ENCODE measurements around the gene TMEM150C. TPM values are rescaled to one million over a fixed set of nuclear protein-coding genes. Genes with fewer than 3 reads are reported as not detected.
A peak's percentile ranks its signal among the peaks of the same experiment; 100 is the strongest.

The TMEM150C gene
- total RNA-seq, 1 donor from 2014 or later, result 10.5 TPM

DNA sequence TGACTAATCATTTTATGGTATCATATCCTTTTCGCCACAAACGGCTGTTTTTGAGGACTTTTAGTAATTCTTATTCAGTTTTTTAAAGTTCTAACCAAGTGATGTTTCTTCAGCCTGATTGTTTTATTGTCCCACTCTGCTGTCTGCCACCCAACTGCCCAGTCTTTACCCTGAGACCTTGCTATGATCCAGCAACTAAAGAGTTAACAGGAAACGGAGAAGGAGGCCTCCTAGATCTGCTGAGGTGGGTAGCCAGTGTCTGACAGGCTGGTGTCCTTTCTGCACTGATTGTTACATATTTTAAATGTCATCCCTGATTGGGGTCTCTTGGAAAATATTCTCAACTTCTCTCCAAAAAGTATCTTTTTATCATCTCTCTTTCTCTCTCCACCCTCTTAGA is 7.9 kb upstream of the TMEM150C start:
- DNase-seq (ENCODE audit: low spot score), result no peak
- H3K27ac Mint-ChIP-seq (ENCODE audit: unreplicated experiment), result no peak overlapping the region
- H3K36me3 Mint-ChIP-seq (ENCODE audit: low read depth, unreplicated experiment), result no peaks in the 10 kb centered on the region
- H3K4me1 Mint-ChIP-seq (ENCODE audit: unreplicated experiment), result peaks cover 14% of the 10 kb centered on the region
- TF ChIP-seq, protein P1, sequence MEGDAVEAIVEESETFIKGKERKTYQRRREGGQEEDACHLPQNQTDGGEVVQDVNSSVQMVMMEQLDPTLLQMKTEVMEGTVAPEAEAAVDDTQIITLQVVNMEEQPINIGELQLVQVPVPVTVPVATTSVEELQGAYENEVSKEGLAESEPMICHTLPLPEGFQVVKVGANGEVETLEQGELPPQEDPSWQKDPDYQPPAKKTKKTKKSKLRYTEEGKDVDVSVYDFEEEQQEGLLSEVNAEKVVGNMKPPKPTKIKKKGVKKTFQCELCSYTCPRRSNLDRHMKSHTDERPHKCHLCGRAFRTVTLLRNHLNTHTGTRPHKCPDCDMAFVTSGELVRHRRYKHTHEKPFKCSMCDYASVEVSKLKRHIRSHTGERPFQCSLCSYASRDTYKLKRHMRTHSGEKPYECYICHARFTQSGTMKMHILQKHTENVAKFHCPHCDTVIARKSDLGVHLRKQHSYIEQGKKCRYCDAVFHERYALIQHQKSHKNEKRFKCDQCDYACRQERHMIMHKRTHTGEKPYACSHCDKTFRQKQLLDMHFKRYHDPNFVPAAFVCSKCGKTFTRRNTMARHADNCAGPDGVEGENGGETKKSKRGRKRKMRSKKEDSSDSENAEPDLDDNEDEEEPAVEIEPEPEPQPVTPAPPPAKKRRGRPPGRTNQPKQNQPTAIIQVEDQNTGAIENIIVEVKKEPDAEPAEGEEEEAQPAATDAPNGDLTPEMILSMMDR (IDR thresholded peaks at IDR 0.05; ENCODE audit: unreplicated experiment), result no peak
- no peaks in the 10 kb centered on the region for H3K9me3 Mint-ChIP-seq (ENCODE audit: unreplicated experiment)
- no peak overlapping the region for H3K4me3 Mint-ChIP-seq (ENCODE audit: unreplicated experiment)
- no peaks in the 10 kb centered on the region for H3K27me3 Mint-ChIP-seq (ENCODE audit: unreplicated experiment)

DNA sequence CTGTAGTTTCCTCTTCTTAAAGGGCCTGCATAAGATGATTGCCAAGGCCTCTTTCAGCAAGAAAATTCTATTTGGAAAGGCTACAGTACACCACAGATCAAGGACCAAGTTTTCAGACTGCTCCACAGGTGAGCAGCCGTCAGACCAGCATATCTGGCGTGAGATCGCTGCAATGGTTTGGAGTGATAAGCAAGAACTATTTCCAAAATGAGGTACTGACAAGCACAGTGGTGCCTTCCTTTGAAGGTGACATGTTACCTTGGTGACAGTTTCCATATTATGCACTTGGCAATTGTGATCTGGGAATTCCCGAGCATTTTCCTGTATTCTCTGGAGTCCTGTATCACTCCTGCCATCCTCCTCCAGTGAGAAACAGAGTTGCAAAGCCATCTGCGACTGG is 7.3 kb upstream of the TMEM150C start:
- Mint-ChIP-seq H3K27ac (ENCODE audit: unreplicated experiment) (no peak overlapping the region), H3K27me3 (ENCODE audit: unreplicated experiment) (peaks cover 1% of the 10 kb centered on the region), H3K9me3 (ENCODE audit: unreplicated experiment) (no peaks in the 10 kb centered on the region), H3K4me1 (ENCODE audit: unreplicated experiment) (peaks cover 14% of the 10 kb centered on the region), H3K4me3 (ENCODE audit: unreplicated experiment) (no peak overlapping the region), H3K36me3 (ENCODE audit: low read depth, unreplicated experiment) (no peaks in the 10 kb centered on the region)
- TF ChIP-seq, protein P1 (IDR thresholded peaks at IDR 0.05; ENCODE audit: unreplicated experiment), result no peak
- no peak for DNase-seq (ENCODE audit: low spot score)

DNA sequence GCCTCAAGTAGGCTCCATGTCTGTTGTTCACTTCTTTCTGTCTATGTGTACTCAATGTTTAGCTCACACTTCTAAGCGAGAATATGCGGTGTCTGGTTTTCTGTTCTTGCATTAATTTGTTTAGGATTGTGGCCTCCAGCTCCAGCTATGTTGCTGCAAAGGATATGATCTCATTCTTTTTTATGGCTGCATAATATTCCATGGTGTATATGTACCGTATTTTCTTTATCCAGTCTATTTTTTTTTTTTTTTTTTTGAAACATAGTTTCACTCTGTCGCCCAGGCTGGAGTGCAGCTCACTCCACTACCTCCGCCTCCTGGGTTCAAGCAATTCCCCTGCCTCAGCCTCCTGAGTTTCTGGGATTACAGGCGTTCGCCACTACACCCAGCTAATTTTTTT is 5.7 kb upstream of the TMEM150C start:
- H3K4me3 Mint-ChIP-seq (ENCODE audit: unreplicated experiment), result no peak overlapping the region
- DNase-seq (ENCODE audit: low spot score), result no peak
- H3K4me1 Mint-ChIP-seq (ENCODE audit: unreplicated experiment), result peaks cover 19% of the 10 kb centered on the region
- no peak overlapping the region for H3K27ac Mint-ChIP-seq (ENCODE audit: unreplicated experiment)
- H3K36me3 Mint-ChIP-seq (ENCODE audit: low read depth, unreplicated experiment), result peaks cover 2% of the 10 kb centered on the region
- H3K27me3 Mint-ChIP-seq (ENCODE audit: unreplicated experiment), result peaks cover 4% of the 10 kb centered on the region
- TF ChIP-seq, protein P1 (IDR thresholded peaks at IDR 0.05; ENCODE audit: unreplicated experiment), result no peak
- H3K9me3 Mint-ChIP-seq (ENCODE audit: unreplicated experiment), result no peaks in the 10 kb centered on the region

DNA sequence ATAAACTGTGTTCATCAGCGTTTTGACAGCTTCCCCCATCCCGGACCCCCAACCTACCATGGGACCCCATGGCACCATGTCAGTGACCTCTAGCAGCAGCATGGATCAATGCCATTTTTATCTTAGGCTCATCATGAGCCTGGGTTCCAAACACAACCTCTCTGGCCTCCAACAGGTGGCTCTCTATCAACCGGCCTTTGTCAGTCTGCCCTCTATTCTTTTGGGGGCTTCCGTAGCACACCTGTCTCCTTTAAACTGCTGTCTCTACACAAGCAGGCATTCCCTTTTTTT is 721 bp upstream of the TMEM150C start:
- peaks cover 12% of the 10 kb centered on the region for H3K36me3 Mint-ChIP-seq (ENCODE audit: low read depth, unreplicated experiment)

DNA sequence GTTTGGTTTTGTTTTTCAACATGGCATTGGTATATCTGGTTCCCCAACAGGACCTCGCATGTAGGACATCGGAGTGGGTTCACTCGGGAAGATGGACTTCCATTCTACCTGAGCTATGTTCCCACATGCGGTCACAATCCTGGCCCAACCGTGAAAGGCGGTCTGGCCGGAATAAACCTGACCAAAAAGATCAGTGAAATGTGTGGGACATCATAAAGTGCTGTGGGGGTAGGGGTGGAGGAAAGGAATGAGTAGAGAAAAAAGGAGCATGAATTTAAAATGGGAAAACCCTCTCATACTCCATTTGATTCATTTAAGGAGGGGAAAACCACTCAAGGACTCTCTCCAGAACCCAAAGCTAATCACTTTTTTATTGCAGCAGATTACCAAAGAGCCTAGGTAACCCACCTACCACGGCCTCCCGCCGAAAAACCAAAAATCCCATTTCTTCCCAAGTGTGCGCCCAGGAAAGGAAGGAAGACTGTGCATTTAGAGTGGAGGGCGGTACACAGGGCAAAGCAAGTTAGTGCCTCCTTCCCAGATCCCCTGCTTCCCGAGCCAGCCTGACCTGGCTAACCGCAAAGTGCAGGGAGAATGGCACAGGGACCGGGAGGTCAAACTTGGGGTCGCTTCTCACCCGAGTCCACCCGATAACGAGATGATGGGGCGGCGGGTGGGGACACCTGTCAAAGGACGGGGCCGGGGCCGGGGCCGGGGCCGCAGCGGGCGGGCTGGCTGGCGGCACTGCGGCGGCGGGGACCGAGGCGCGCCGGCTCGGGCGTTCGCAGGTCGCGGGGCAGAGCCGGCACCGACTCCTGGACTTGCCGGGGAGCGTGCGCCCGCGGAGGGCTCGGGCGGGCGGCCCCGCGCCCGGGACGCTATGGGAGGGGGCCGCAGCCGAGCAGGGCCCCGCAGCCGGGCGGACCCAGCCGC is 669 bp downstream of the TMEM150C start:
- Mint-ChIP-seq H3K4me3 (ENCODE audit: unreplicated experiment) (peak overlapping the region; percentile 96), H3K9me3 (ENCODE audit: unreplicated experiment) (no peaks in the 10 kb centered on the region), H3K27ac (ENCODE audit: unreplicated experiment) (no peak overlapping the region), H3K4me1 (ENCODE audit: unreplicated experiment) (peaks cover 14% of the 10 kb centered on the region), H3K36me3 (ENCODE audit: low read depth, unreplicated experiment) (peaks cover 12% of the 10 kb centered on the region), H3K27me3 (ENCODE audit: unreplicated experiment) (peaks cover 12% of the 10 kb centered on the region)
- TF ChIP-seq, protein P1 (IDR thresholded peaks at IDR 0.05; ENCODE audit: unreplicated experiment), result no peak
- DNase-seq (ENCODE audit: low spot score), result peak; percentile 43

More for the DNA sequence above, 721 bp upstream of the TMEM150C start:
- peak overlapping the region; percentile 94 for H3K4me3 Mint-ChIP-seq (ENCODE audit: unreplicated experiment)
- TF ChIP-seq, protein P1 (IDR thresholded peaks at IDR 0.05; ENCODE audit: unreplicated experiment), result no peak
- no peak for DNase-seq (ENCODE audit: low spot score)
- H3K27ac Mint-ChIP-seq (ENCODE audit: unreplicated experiment), result no peak overlapping the region
- H3K9me3 Mint-ChIP-seq (ENCODE audit: unreplicated experiment), result no peaks in the 10 kb centered on the region
- H3K27me3 Mint-ChIP-seq (ENCODE audit: unreplicated experiment), result peaks cover 12% of the 10 kb centered on the region
- H3K4me1 Mint-ChIP-seq (ENCODE audit: unreplicated experiment), result peaks cover 14% of the 10 kb centered on the region

Data from endothelial cell (in vitro differentiated cells).